ENCODE data around the gene SSR1.
"Not testable (repeated sequence)": the region's sequence is repeated elsewhere in the genome, so short reads cannot be mapped to it uniquely, and the experiment has no call there.

SSR1 gene

GRCh38 chr6:7282097-7282906 is 30.7 kb downstream of the SSR1 start:
- no peak for DNase-seq (ENCODE audit: low read depth, low spot score)

GRCh38 chr6:7276199-7276524 is 36.8 kb downstream of the SSR1 start:
- DNase-seq (ENCODE audit: low read depth, low spot score), result no peak

GRCh38 chr6:7274525-7274924 is 38.5 kb downstream of the SSR1 start:
- not testable (repeated sequence) for DNase-seq (ENCODE audit: low read depth, low spot score)

- DNase-seq (ENCODE audit: low read depth, low spot score), result no peak
Measured at GRCh38 chr6:7273709-7274108, 39.3 kb downstream of the SSR1 start.

- no peak for DNase-seq (ENCODE audit: low read depth, low spot score)
Measured at GRCh38 chr6:7271205-7271534, 41.8 kb downstream of the SSR1 start.

- DNase-seq (ENCODE audit: low read depth, low spot score), result no peak
Measured at GRCh38 chr6:7270320-7271204, 42.4 kb downstream of the SSR1 start.

GRCh38 chr6:7269816-7270215 is 43.2 kb downstream of the SSR1 start:
- DNase-seq (ENCODE audit: low read depth, low spot score), result no peak

GRCh38 chr6:7268816-7269555 is 44.0 kb downstream of the SSR1 start:
- no peak for DNase-seq (ENCODE audit: low read depth, low spot score)

DNA sequence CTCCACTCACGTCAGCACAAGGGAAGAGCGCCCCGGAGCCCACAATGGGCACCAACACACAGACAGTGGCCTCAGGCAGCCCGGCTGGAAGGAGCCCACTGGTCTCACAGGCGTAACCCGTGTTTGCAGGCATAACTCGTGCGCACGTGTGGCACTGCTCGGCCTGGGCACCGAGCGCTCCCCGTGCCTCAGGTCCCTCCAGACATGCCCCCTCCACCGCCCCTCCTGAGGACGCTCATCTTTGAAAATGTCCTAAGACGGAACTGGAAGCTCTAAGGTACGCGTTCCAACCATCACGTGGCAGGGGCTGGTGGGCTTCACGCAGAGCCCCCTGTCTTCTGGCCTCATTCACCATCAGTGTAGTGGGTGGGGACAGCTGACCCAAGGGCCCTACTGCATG is 44.6 kb downstream of the SSR1 start:
- DNase-seq (ENCODE audit: low read depth, low spot score), result no peak

DNA sequence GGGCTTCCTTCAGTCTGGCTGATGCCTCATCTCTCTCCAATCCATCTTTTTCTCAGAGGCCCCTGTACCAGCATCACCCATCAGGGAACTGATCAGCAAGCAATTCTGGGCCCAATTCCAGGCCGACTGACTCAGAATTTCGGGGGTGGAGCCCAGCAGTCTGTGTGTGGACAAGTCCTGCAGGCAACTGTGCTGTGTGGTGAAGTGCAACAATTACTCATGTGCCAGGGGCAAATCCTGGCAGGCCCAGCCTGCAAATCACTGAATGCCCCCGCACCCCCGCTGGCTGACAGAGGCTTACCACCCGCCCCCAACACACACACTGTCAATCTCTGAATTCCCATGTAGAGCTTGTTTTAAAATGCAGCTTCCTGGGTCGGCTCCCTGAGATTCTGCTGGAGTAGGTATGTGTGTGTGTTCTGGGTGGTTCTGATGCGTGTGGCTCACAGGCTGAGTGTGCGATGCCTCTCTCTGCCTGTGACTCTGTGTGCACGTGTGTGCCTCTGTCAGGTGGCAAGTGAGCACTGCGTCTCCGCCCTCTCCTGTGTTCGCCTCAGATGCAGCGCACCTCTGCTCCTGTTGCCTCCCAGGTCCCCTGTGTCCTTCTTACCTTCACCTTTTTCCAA is 45.4 kb downstream of the SSR1 start:
- no peak for DNase-seq (ENCODE audit: low read depth, low spot score)

GRCh38 chr6:7267071-7267465 is 45.9 kb downstream of the SSR1 start:
- DNase-seq (ENCODE audit: low read depth, low spot score), result no peak

DNA sequence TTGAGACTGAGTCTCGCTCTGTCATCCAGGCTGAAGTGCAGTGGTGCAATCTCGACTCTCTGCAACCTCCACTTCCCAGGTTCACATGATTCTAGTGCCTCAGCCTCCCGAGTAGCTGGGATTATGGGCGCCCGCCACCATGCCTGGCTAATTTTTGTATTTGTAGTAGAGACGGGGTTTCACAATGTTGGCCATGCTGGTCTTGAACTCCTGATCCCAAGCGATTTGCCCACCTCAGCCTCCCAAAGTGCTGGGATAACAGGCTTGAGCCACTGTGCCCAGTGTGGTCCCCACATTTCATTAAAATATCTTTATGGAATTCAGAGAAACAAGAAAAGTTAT is 47.6 kb downstream of the SSR1 start:
- not testable (repeated sequence) for DNase-seq (ENCODE audit: low read depth, low spot score)

DNA sequence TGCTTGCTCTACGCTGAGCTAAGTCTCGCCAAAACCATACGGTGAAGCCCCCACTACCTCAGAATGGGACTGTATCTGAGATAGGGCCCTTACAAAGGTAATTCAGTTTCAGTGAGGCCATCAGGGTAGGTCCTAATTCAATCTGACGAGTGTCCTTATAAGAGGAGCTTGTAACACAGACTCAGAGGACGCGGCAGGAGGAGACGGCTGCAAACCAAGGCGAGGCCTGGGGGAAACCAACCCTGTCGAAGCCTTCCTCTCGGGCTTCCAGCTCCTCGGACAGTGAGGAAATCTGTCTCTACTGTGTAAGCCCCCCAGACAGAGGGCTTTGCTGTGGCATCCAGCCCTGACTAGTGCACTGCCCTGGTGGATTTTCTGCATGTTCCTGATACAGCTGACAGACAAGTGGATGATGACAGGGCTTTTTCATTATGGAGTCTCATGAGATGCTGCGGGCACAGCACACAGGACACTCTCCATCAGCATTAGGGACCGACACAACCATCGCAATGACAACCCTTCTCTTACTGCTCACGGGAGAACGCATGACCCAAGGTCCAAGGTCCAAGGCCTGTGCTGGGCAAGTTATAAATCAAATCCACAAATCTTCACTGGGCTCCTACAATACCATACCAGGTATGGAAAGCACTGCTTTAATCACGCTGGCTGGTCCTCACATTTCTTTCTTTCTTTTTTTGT is 48.2 kb downstream of the SSR1 start:
- no peak for DNase-seq (ENCODE audit: low read depth, low spot score)

DNA sequence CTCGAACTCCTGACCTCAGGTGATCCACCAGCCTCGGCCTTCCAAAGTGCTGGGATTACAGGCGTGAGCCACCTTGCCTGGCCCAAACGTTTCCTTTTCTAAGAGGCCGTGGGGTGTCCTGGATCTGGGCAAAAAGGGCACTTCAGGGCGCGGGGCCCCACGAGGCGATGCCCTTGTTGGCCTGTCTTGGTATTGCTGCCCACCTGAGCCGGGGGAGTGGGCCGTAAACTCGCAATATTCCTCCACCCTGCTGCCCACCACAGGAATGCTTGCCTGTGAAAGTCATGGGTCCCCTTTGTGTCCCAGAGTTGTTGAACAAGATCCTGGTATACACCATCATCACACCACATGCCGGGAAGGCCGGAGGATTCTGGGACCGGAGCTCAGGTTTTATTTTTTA is 49.0 kb downstream of the SSR1 start:
- no peak for DNase-seq (ENCODE audit: low read depth, low spot score)

DNA sequence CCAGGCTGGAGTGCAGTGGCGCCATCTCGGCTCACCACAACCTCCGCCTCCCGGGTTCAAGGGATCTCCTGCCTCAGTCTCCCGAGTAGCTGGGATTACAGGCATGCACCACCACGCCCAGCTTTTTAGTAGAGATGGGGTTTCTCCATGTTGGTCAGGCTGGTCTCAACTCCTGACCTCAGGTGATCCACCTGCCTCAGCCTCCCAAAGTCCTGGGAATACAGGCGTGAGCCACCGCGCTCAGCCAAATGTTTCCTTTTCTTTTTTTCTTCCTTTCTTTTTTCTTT is 49.5 kb downstream of the SSR1 start:
- DNase-seq (ENCODE audit: low read depth, low spot score), result not testable (repeated sequence)

DNA sequence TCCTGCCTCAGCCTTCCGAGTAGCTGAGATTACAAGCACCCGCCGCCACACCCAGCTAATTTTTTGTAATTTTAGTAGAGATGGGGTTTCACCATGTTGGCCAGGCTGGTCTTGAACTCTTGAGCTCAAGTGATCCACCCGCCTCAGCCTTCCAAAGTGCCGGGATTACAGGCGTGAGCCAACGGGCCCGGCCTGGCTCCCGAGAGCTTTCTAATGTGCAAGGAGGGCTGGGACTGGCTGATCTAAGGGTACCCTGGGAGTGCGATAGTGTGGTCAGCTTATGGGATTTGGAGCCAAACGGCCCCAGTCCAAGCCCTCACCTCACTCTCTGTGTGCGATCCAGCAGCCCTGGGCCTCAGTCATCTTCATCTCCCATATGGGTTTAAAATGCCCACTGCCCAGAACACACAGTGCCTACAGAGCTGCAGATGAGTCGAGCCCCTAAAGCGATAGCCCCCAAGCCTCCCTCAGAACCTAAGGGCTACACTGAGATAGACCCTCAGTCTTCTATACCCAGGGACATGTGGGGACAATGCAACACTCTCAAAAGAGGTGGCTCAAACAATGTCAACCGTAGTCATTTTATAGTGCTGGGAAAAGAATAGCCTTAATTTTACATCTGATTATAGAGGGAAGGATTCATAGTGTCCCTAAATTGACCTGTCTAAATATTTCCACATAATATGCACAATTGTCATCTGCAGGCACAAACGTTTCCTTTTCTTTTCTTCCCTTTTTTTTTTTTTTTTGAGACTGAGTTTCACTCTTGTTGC is 50.1 kb downstream of the SSR1 start:
- DNase-seq (ENCODE audit: low read depth, low spot score), result no peak

- DNase-seq (ENCODE audit: low read depth, low spot score), result no peak
Measured at GRCh38 chr6:7261852-7262461, 51.0 kb downstream of the SSR1 start.

- DNase-seq (ENCODE audit: low read depth, low spot score), result peak; percentile 15
Measured at GRCh38 chr6:7261032-7261841, 51.8 kb downstream of the SSR1 start.

DNA sequence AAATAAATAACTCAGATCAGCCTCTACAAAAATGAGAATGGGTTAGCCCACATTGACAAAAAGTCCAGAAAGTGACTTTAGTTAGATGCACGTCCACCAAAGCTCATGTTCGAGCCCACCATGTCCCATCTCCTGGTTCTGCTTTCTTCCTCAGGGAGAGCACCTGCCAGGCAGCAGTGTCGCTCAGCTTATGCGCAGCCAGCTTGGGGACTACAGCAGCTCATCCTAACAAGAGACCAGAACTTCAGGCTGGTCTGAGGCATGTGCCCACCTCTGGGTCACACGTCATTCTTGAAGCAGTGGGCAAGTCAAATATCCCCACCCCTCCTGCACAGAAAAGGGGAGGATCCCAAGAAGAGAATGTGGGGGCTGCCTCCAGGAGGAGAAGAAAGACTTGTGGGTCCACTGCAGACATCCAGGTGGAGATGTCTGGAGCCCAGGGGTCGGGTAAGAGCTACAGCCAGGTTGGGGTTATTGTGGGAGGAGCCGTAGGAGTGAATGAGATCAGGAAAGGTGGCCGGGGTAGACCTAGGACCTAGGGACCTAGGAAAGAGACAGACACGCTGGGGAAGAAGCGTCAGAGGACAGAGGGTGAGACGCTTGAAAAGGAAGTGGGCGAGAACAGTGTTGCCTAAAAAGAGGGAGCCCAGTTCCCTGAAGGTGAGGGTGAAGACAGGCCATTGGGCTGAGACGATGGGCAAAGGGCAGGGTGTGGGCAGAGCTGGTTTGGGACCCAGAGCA is 52.5 kb downstream of the SSR1 start:
- DNase-seq (ENCODE audit: low read depth, low spot score), result no peak

Measured in activated naive CD8-positive, alpha-beta T cell treated with anti-CD3 and anti-CD28 coated beads, Interleukin-2, amount 50 U/mL, for 16 hours (primary cell).